Measurements from ENCODE around the gene PDIA6.

GRCh38 chr2:10765461-10765860 is 47.1 kb downstream of the PDIA6 start:
- TF ChIP-seq EP300 (IDR thresholded peaks at IDR 0.05; ENCODE audit: borderline replicate concordance) (no peak), REST (IDR thresholded peaks at IDR 0.05; ENCODE audit: low read depth) (no peak), TAF1 (IDR thresholded peaks at IDR 0.05; ENCODE audit: low read depth) (no peak), CREB1 (IDR thresholded peaks at IDR 0.05; ENCODE audit: low read depth) (no peak), RAD21 (IDR thresholded peaks at IDR 0.05; ENCODE audit: low read depth) (no peak), MAX (IDR thresholded peaks at IDR 0.05) (0 out of 2 replicates have a peak, but pooled peaks have one; percentile 40), NFIC (IDR thresholded peaks at IDR 0.05) (no peak), FOXM1 (IDR thresholded peaks at IDR 0.05; ENCODE audit: borderline replicate concordance, low read depth) (no peak)

Data from Ishikawa (cell line).